Activated CD8-positive, alpha-beta memory T cell treated with anti-CD3 and anti-CD28 coated beads, Interleukin-2, amount 50 U/mL, for 1 hour (primary cell): ENCODE data around the gene P2RX3.

Experiments used
- DNase-seq: peaks from one replicate; pipeline ENCODE4 v3.0.0-alpha.2; 2020; ENCODE audit errors: extremely low read depth

The P2RX3 gene

GRCh38 chr11:57370941-57371340 lies 32.8 kb downstream of the P2RX3 start:
- no peak for DNase-seq

GRCh38 chr11:57373146-57373545 lies 35.0 kb downstream of the P2RX3 start:
- DNase-seq = no peak

- no peak for DNase-seq
Observed at GRCh38 chr11:57374966-57375365, 36.8 kb downstream of the P2RX3 start.

DNA sequence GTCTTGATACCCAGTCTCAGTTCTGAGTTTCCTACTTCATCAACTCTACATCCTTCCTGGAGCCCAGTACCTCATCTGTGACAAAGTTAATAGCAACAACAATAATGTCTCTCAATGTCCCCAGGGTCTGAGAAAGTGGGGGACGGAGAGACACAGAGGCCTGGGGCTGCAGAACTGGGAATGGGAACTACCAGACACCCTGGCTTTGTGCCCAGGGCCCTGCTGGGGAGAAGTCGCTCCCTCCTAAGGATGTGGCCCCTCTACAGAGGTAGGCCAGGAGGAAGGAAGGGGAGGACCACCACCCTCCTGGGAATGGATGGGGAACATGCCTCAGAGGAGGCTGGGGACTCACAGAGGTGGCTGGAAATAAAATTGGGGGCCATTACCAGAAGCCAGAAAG lies 37.3 kb downstream of the P2RX3 start:
- DNase-seq = no peak

DNA sequence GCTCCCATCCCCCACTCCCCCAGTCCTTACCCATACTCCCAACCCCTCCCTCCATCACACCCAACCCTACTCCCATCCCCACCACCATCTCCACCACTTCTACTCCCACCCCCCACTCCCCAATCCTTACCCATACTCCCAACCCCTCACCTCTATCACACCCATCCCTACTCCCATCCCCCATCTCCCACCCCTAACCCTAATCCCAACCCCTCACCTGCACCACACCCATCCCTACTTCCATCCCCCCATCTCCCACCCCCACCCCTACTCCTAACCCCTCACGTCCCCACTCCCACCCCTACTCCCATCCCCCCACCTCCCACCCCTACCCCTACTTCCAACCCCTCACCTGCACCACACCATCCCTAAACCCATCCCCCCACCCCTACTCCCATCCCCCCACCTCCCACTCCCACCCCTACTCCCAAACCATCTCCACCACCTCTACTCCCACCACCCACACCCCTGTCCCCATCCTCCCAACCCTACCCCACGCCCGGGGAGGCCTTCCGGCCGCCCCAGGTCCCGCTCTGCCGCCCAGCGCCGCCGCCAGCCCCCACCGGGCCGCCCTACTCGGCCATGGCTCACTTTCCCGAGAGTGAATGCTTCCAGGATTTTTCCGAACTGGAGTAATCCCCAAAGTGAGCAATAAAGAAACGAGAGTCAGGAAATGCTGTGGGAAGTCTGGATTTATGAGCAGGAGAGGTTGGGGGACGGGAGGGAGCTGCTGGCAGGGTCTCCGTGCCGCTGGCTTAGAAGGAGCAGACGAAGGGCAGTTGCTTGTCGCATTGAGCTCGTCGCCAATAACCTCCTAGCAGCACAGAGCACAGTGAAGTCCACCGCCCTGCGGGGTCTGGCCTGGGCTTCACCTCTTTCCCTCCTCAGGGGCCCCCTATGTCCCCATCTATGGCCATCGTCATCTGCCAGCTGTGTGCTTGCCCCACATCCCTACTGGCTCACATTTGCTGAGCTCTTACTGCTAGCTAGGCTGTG lies 38.2 kb downstream of the P2RX3 start:
- no peak for DNase-seq

GRCh38 chr11:57377107-57377506 lies 39.0 kb downstream of the P2RX3 start:
- no peak for DNase-seq

GRCh38 chr11:57378186-57378585 lies 40.0 kb downstream of the P2RX3 start:
- no peak for DNase-seq

DNA sequence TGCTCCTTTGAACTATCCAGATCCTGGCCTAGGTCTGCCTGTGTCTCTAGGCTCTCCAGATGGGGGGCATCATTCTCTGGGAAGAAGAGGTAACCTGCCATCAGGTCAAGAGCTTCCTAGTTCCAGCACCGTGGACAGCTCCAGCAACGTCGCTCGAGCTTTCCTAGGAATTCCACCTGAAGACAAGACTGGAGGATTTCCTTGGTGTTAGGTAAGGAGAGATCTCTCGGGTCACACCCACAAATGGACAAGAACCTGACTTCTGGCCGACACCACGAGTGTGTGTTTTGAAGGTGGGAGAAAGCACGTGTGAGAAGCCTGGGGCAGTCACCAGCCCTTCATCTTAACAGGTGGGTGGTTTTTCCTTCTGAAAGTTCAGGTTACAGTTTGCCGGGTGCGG lies 41.6 kb downstream of the P2RX3 start:
- DNase-seq = no peak

GRCh38 chr11:57380975-57381374 lies 42.8 kb downstream of the P2RX3 start, which contains the start of gene PRG3:
PRG3 (minus strand) TSS chr11:57381150; CDS start chr11:57380708, 442 bp downstream.
- DNase-seq = no peak

GRCh38 chr11:57386178-57386940 lies 48.2 kb downstream of the P2RX3 start:
- DNase-seq = no peak

DNA sequence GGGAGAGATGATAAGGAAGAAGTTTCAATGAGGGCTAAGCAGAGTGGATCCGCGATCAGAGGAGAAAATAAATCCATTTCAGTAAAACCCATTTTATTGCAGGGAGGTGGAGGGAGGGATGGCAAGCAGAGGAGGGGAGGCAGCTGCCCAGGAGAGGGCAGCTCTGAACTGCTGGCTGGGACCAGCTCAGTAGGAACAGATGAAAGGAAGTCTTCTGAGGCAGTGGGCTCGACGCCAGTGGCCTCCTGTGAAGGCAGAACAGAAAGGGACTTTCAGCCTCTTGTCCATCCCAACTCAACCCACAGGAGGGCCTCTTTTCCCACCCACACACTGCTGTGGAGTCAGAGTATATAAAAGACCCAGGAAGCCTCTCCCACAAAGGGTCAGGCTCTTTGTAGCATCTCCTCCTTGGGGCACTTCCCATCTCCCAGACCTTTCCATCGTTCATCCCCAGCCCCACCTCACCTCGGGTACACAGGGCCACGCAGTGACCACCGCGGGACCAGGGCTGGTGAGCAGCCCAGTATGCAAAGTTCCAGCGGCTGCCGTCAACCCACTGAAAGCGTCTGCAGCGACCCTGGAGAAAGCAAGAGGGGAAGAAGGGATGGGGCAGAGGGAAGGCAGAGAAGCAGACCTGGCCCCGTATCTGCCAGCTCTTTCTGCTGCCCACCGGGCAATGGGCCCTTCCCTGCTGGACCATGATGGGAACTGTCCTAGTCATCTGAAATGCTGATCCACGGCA lies 49.3 kb downstream of the P2RX3 start:
- no peak for DNase-seq

DNA sequence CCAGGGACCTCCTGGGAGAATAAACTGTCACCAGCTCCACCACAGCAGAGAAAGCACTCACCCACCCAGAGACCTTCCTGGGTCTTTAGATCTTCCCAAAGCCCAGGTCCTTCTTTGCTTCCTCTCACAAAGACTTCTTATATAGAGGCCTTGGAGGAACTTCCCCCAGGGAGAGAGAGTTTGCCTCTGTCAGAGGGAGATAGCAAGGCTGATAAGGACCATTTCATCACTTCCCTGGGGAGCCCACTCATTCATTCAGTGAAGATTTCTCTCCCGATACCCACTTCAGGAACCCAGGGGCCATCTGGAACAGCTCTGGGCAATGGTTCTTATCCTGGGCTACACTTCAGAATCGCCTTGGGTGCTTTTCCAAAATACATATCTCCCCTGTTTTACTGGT lies 52.4 kb downstream of the P2RX3 start, which contains the start of gene PRG2:
Gene PRG2 (minus strand): TSS at position 116 of the 400 bp plus-strand sequence. CDS start 706 bp downstream, outside the sequence.
- no peak for DNase-seq

GRCh38 chr11:57391111-57391510 lies 53.0 kb downstream of the P2RX3 start:
- no peak for DNase-seq

DNA sequence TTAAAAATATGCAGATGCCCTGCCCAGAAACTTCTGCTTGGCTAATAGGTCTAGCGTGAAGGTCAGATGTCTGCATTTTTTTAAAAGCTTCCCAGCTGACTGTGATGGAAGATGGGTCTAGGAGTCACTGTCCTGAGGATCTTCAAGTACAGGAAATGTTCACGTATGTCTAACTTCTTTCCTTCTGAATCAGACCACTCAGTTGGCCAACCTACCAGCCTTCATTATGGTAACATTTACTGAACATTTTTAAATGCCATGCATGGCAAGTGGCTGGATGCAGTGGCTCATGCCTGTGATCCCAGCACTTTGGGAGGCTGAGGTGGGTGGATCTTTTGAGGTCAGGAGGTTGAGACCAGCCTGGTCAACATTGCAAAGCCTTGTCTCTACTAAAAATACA lies 53.4 kb downstream of the P2RX3 start:
- no peak for DNase-seq

GRCh38 chr11:57392066-57392762 lies 54.1 kb downstream of the P2RX3 start:
- no peak for DNase-seq

DNA sequence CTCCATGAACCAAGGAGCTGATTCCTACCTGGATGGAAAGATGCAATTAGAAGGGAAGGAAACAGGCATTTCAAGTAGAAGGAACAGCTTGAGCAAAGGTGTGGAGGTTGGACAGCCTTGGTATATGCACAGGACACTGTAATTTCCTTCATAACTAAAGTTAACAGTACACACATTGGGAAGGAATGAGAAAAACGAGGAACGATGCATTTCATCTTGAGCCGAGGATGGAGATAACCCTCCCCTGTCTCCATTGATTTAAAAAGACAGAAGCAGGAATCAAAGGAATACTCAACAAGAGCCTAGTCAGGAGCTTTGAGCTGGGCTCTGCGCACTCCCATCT lies 54.6 kb downstream of the P2RX3 start:
- no peak for DNase-seq

- no peak for DNase-seq
Observed at GRCh38 chr11:57394203-57394965, 56.2 kb downstream of the P2RX3 start.

DNA sequence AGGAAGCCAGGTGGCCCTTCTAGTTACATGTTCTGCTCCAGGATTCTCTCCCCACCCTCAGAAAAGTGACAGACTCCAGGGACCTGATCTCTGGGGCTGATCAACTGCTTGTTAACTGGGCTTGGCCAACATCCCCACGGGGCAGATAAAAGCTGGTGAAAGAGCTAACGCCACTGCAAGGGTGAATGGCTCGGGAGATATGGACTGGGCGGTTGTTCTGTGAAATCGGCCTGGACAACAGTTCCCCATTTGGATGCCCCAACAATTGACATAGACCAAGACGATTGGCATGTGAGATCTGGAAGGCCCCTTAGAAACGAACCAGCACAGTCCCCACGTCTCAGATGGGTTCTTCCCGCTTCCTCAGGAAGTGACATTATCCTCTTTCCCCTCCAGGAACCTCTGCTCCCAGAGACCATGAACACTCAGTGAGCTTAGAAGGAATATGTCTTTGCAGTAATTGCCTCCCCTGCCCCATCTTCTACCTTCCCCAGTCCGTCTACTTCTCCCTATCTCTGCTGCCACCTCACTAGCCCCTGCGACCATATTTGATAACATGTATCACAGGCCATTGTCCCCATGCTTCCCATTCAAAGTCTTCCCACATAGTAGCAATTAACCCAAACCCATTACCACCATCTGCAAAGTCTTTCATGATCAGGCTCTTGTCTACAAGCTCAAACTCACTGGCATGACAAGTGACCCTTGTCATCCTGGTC lies 57.9 kb downstream of the P2RX3 start:
- DNase-seq = no peak

DNA sequence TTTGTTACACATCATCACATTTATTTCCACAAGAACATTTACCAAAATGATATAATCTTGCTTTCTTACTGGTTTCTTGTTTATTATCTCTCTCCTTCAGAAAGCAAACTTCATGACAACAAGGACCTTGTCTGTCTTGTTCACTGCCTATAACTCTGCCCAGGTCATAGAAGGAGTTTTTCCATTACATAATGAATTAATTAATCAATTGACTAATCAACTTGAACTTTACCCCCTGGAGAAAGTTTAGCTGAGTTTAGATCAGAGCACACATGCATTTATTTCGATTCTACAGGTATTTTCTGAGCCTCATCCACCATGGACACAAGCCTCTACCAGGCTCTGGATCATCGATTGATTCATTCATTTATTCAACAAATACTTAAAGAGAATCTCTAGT lies 58.6 kb downstream of the P2RX3 start:
- DNase-seq = no peak

DNA sequence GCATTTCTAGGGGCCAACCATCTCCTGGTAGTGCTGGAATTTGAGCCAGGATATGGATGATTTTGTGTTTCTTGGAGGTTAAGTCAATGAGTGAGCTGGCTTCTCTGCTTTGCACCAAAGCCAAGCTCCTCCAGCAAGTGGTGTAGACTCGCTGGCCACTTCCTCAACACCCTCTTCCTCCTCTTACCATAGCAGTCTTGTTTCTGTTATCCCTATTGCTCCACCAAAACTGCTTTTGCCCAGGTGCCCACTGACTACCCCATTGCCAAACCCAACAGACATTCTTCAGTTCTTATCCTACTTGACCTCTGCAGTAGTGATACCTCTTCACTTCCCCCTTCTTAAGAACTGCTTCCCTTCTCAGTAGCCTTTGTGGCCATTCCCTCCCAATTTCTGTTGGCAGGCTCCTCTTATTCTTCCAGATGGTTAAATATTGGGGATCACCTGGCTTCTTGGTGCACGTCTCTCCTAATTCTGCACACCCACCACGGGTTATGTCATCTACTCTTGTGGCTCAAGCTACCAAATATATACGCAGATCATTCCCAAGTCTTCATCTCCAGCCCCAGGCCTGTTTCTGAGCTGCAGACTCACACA lies 59.3 kb downstream of the P2RX3 start:
- no peak for DNase-seq
